Measurements from ENCODE around the gene TOPBP1. TPM values are rescaled to one million over a fixed set of nuclear protein-coding genes. Genes with fewer than 3 reads are reported as not detected.
"Not testable (repeated sequence)": the region's sequence is repeated elsewhere in the genome, so short reads cannot be mapped to it uniquely, and the experiment has no call there.

TOPBP1 gene
- total RNA-seq, 1 donor from 2014 or later, result 31.7 TPM

- DNase-seq (ENCODE audit: low read depth, low spot score), result no peak
Measured at GRCh38 chr3:133572158-133573053, 89.3 kb downstream of the TOPBP1 start.

GRCh38 chr3:133570937-133571320 is 90.8 kb downstream of the TOPBP1 start:
- no peak for DNase-seq (ENCODE audit: low read depth, low spot score)

- DNase-seq (ENCODE audit: low read depth, low spot score), result peak; percentile 91
Measured at GRCh38 chr3:133570139-133570936, 91.4 kb downstream of the TOPBP1 start.

- no peak for DNase-seq (ENCODE audit: low read depth, low spot score)
Measured at GRCh38 chr3:133568294-133569014, 93.3 kb downstream of the TOPBP1 start.

GRCh38 chr3:133563816-133564215 is 97.9 kb downstream of the TOPBP1 start:
- no peak for DNase-seq (ENCODE audit: low read depth, low spot score)

GRCh38 chr3:133563186-133563591 is 98.6 kb downstream of the TOPBP1 start:
- no peak for DNase-seq (ENCODE audit: low read depth, low spot score)

- no peak for DNase-seq (ENCODE audit: low read depth, low spot score)
Measured at GRCh38 chr3:133562376-133562775, 99.4 kb downstream of the TOPBP1 start.

GRCh38 chr3:133561679-133562078 is 100.1 kb downstream of the TOPBP1 start:
- DNase-seq (ENCODE audit: low read depth, low spot score), result no peak

GRCh38 chr3:133551589-133551988 is 110.2 kb downstream of the TOPBP1 start:
- DNase-seq (ENCODE audit: low read depth, low spot score), result not testable (repeated sequence)

Other genes starting within 250 kb of the TOPBP1 start
- gene CDV3, start 88.3 kb downstream of the TOPBP1 start, total RNA-seq, result 271 and 343 TPM in 2 replicates
- 0.07 and 0.18 TPM in 2 replicates for gene TF, start 84.5 kb upstream of the TOPBP1 start, total RNA-seq
- 70.0 and 151 TPM in 2 replicates for gene SRPRB, start 143.9 kb upstream of the TOPBP1 start, total RNA-seq
- gene RAB6B, start 233.9 kb upstream of the TOPBP1 start, total RNA-seq, result 0.99 and 1.2 TPM in 2 replicates